Heart left ventricle (tissue), 16 donors: ENCODE data around the gene NOL9. TPM values are rescaled to one million over a fixed set of nuclear protein-coding genes. Genes with fewer than 3 reads are reported as not detected.

Source experiments
- ATAC-seq, 4 donors: fragments of 200-7000 bp; cut with Tn5 transposase; one replicate each; pipeline ENCODE4 v1.9.1; 2020 to 2022; ENCODE audit warnings: moderate library complexity in 4 of 4, mild to moderate bottlenecking in 3 of 4, moderate number of reproducible peaks in 1 of 4
- DNase-seq, 5 donors: peaks; one replicate each; pipeline ENCODE4 v3.0.0-alpha.2; 2020
- H3K27ac ChIP-seq, 12 donors: fragments of 200-600 bp; sonication (generic) in 4 of 12; one replicate each; pipeline versions ENCODE4 v1.5.0 to v1.8.0; 2016 to 2022; ENCODE audit warnings: mild to moderate bottlenecking in 2 of 12
- H3K27me3 ChIP-seq, 9 donors: fragments of 200-600 bp; sonication (generic) in 2 of 9; one replicate each; pipeline versions ENCODE4 v1.5.1 to v1.8.0; 2016 to 2022; ENCODE audit warnings: mild to moderate bottlenecking in 3 of 9
- H3K36me3 ChIP-seq, 9 donors: fragments of 200-600 bp; sonication (generic) in 2 of 9; one replicate each; pipeline versions ENCODE4 v1.5.0 to v1.8.0; 2018 to 2022; ENCODE audit warnings: mild to moderate bottlenecking in 2 of 9
- H3K4me1 ChIP-seq, 12 donors: fragments of 200-600 bp; sonication (generic) in 4 of 12; one replicate each; pipeline versions ENCODE4 v1.5.0 to v1.8.0; 2016 to 2022; ENCODE audit warnings: mild to moderate bottlenecking in 3 of 12
- H3K4me3 ChIP-seq, 12 donors: fragments of 200-600 bp; sonication (generic) in 4 of 12; one replicate each; pipeline versions ENCODE4 v1.5.0 to v1.8.0; 2017 to 2022; ENCODE audit warnings: mild to moderate bottlenecking in 9 of 12, moderate library complexity in 4 of 12
- H3K9me3 ChIP-seq, 12 donors: fragments of 200-600 bp; sonication (generic) in 4 of 12; one replicate each; pipeline versions ENCODE4 v1.5.0 to v1.8.0; 2016 to 2022; ENCODE audit warnings: mild to moderate bottlenecking in 1 of 12
- CTCF ChIP-seq, 12 donors: fragments of 200-600 bp; sonication (generic) in 4 of 12; IDR thresholded peaks; one replicate each; pipeline versions ENCODE4 v1.5.0 to v1.8.0; 2018 to 2022; ENCODE audit warnings: antibody characterized with exemption in 12 of 12, mild to moderate bottlenecking in 5 of 12
- POLR2A ChIP-seq, 2 donors: fragments of 450-650 bp; IDR thresholded peaks; one replicate each; pipeline ENCODE4 v1.6.1; 2017; ENCODE audit warnings: antibody characterized with exemption in 2 of 2, mild to moderate bottlenecking in 2 of 2, moderate library complexity in 2 of 2
- WGBS, 4 donors: extraction: QIAGEN DNeasy Blood & Tissue Kit in 2 of 4; methylation state at CpG; one replicate each; pipeline versions ENCODE4 v1.1.5 to v1.1.7; 2013 to 2018; 5-methylcytosine and 5-hydroxymethylcytosine counted together
- intact Hi-C, 10 donors: fragments of 100-400 bp; cut with DNase I; formaldehyde crosslinking; loops; one replicate each; pipeline versions ENCODE4 v1.11.1 to v1.14.2; 2022
- polyA plus RNA-seq, 2 donors: library from polyadenylated mRNA; stranded (reverse); fragments of 200-250 nt; gene quantifications; one replicate each; pipeline ENCODE4 v1.2.3, GENCODE V29; 2013
- total RNA-seq, 9 donors: library from RNA; depleted of rRNA in 2 of 9; stranded (reverse); fragments of >200 nt in 2 of 9; fragmentation: NEBNext Ultra II Directional in 3 of 9; extraction: Animal tissue kit (Norgen Biotek cat#: 25700) in 3 of 9; gene quantifications; one replicate each; pipeline versions ENCODE4 v1.1.0 to v1.2.4, GENCODE V29; 2016 to 2023
- donor health status: ischemic (EF 13 %, LVEDD 7.1; RV severe dilation, severe dysfunction).
- donor health status: healthy with polysubstance abuse.
- donor health status: DM: no; HTN: yes; CAD: no.
- donor health status: DM: no; HTN: no; CAD: no.
- donor health status: ischemic (EF 25% LVEDD 6.9; RV normal size, moderate dysfunction).
- donor health status: ischemic (EF 25% LVEDD 5.7; RV mildly dilated, moderate dysfunction).
- donor health status: healthy.
- donor health status: DM: yes; HTN: yes; CAD: no.
- donor health status: ischemic (EF 35%, LVEDD 5.7; RV mildly dilated, moderate dysfunction).
- donor health status: nonischemic (EF 11% LVEDD 7.7; RV severe dilation, severe dysfunction).
- donor health status: DM: yes; HTN: yes; CAD: no.
- donor health status: PGD.
- donor health status: ischemic (EF 29% LVEDD 5.4; RV normal size, mild dysfunction).
- donor health status: nonischemic (EF 23%, LVEDD 6.1; RV moderate dilation, normal function).

NOL9 gene
- total and polyA plus RNA-seq, 11 donors = 5.7 to 20.6 (median 15.4) TPM

DNA sequence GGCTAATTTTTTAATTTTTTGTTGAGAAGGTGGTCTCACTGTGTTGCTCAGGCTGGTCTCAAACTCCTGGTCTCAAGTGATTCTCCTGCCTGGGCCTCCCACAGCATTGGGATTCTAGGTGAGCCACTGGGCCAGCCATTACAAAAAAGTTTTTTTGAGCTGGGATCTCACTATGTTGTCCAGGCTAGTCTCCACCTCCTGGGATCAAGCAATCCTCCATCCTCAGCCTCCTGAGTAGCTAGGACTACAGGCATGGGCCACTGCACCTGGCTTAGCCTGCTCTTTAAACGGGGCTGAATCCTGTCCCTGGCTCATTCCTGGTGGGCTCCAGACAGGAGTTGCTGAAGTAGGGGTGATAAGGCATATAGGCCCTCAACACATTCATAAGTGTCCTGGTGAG lies 3.3 kb upstream of the NOL9 start:
- 80 to 90% (median 83%) methylated on average over 1 of the region's 1 CpG for WGBS, 4 donors

DNA sequence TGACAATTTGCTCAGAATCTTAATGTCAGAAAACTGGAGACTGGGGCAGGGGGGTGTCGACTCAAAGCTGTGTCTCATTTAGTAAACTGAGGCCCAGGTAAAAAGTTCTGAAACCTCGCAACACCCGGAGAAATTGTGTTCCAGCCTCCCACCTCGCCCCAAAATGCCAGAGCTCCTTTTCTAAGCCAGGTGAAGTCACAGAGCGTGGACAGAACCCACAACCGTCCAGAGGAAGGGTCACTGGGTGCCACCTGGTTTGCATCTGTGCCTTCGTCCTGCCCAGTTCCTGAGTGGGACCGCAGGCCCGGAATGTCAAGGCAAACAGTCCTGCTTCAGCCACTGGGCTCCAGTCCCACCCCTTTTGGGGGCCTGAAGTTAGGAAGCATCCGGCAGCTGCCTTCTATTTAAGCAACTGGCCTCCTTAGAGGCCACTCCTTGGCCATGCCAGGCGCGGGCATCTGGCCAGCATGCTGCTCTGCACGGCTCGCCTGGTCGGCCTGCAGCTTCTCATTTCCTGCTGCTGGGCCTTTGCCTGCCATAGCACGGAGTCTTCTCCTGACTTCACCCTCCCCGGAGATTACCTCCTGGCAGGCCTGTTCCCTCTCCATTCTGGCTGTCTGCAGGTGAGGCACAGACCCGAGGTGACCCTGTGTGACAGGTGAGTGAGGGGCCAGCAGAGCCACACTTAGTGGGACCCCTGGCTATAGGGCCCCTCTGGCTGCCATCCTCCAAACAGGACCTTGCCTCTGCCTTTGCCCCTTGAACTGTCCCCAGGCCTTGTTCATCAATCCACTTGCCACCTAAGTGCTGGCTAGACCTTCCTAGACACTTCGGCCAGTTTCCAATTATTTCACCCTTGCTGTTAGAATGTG lies 830 bp upstream of the NOL9 start, which contains the start of gene TAS1R1:
TAS1R1 (plus strand) TSS at position 401 of the 872 bp plus-strand sequence; CDS start at position 468, 67 bp downstream.
- intact Hi-C loops = loop anchor here in 8 of 10 donors (1.0 to 10.0 kb wide), 12 partner anchors 24 to 92 kb away; partner anchors contain the start of genes KLHL21 (in 1 of the 8), THAP3 (in 1 of the 8) and ZBTB48 (in 1 of the 8)
- Histone ChIP-seq H3K4me1 (peaks cover 4 to 24% (median 19%) of the 10 kb centered on the region in 12 donors), H3K36me3 (peaks cover 0 to 15% (median 9%) of the 10 kb centered on the region in 9 donors), H3K9me3 (no peaks in the 10 kb centered on the region), H3K27me3 (no peaks in the 10 kb centered on the region), H3K27ac (peak within 1 kb of the TSS; percentile 70 to 90 (median 82)), H3K4me3 (peak within 1 kb of the TSS; percentile 88 to 100 (median 96))
- ATAC-seq (peak in 2 of 4 donors; percentile 15 to 28), DNase-seq (peak in 3 of 5 donors; percentile 48 to 61 (median 52))
- 73 to 79% (median 77%) methylated on average over 19 of the region's 19 CpGs for WGBS, 4 donors
- no peak for TF ChIP-seq CTCF (IDR thresholded peaks at IDR 0.05)
- no peak for TF ChIP-seq POLR2A (IDR thresholded peaks at IDR 0.05)

More for the DNA sequence above, 3.3 kb upstream of the NOL9 start:
- Histone ChIP-seq H3K4me1 (peaks cover 4 to 22% (median 16%) of the 10 kb centered on the region in 12 donors), H3K9me3 (no peaks in the 10 kb centered on the region), H3K27me3 (no peaks in the 10 kb centered on the region), H3K4me3 (no peak overlapping the region), H3K27ac (no peak overlapping the region), H3K36me3 (no peaks in the 10 kb centered on the region)
- TF ChIP-seq CTCF (IDR thresholded peaks at IDR 0.05) = no peak
- no peak for TF ChIP-seq POLR2A (IDR thresholded peaks at IDR 0.05)
- DNase-seq (no peak), ATAC-seq (no peak)
- intact Hi-C loops = loop anchor here in 5 of 10 donors (5.0 to 10.0 kb wide), 5 partner anchors 65 to 90 kb away; partner anchors contain the start of gene THAP3 (in 1 of the 5)

DNA sequence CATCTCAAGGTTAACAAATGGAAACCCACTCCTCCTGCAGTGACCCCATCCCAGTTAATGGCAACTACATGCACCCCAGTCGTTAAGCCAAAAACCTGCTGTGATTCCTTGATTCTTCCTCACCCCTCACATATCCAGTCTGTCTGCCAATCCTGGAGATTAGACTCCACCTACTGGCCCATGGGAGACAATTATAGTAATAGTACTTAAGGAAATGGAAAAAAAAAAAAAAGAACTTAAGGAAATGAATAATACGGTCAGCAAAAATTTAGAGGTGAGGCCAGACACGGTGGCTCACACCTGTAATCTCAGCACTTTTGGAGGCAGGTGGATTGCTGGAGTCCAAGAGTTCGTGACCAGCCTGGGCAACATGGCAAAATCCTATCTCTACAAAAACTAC lies 7.0 kb downstream of the NOL9 start:
- no peak overlapping the region for H3K4me3 ChIP-seq
- intact Hi-C loops = no loop called here
- ATAC-seq = no peak
- H3K27ac ChIP-seq = peak overlapping the region in 6 of 12 donors; percentile 33 to 77 (median 57)
- peaks cover 0 to 24% (median 6%) of the 10 kb centered on the region in 12 donors for H3K4me1 ChIP-seq
- no peaks in the 10 kb centered on the region for H3K27me3 ChIP-seq
- H3K36me3 ChIP-seq = peaks cover 0 to 90% (median 76%) of the 10 kb centered on the region in 9 donors
- 59 to 63% (median 60%) methylated on average over 4 of the region's 4 CpGs for WGBS, 4 donors
- TF ChIP-seq CTCF (IDR thresholded peaks at IDR 0.05) (peak in 1 of 12 donors; percentile 6), POLR2A (IDR thresholded peaks at IDR 0.05) (no peak)
- no peaks in the 10 kb centered on the region for H3K9me3 ChIP-seq
- DNase-seq = peak in 1 of 5 donors; percentile 3

DNA sequence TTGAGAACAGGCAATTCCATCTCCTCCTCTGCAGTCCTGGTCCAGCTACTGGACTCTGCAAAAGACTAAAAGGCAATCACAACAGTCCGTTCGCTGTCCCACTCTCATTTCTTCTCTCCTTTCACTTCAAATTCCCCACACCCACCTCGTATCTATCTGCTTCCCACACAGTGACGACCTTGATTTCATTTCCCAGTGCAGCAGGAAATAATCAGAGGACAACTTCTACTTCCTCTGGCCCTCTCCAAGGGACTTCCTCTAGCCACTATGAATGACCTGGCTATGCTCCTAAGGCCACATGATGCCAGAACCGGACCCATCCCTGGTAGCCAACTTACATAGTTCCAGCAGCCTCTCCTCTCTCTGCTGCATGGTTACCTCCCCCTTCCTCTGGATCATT lies 8.0 kb downstream of the NOL9 start:
- peak overlapping the region in 9 of 12 donors; percentile 8 to 80 (median 51) for H3K27ac ChIP-seq

More for the DNA sequence above, 8.0 kb downstream of the NOL9 start:
- intact Hi-C loops = no loop called here
- Histone ChIP-seq H3K36me3 (peaks cover 0 to 97% (median 84%) of the 10 kb centered on the region in 9 donors), H3K4me3 (peak overlapping the region in 3 of 12 donors; percentile 3 to 14 (median 4)), H3K9me3 (no peaks in the 10 kb centered on the region), H3K27me3 (no peaks in the 10 kb centered on the region), H3K4me1 (peaks cover 0 to 24% (median 6%) of the 10 kb centered on the region in 12 donors)
- TF ChIP-seq CTCF (IDR thresholded peaks at IDR 0.05) = no peak
- TF ChIP-seq POLR2A (IDR thresholded peaks at IDR 0.05) = no peak
- ATAC-seq = peak; percentile 35 to 86 (median 38)
- peak in 1 of 5 donors; percentile 22 for DNase-seq
- 49 to 64% (median 56%) methylated on average over 5 of the region's 5 CpGs for WGBS, 4 donors
